ENCODE data around the gene DDB1.

GRCh38 chr11:61254403-61255025 is 78.4 kb downstream of the DDB1 start:
- no peak for TF ChIP-seq EZH2 (IDR thresholded peaks at IDR 0.05; ENCODE audit: low read depth)
- TF ChIP-seq CTCF (conservative IDR thresholded peaks at IDR 0.05), result peak; percentile 84

Data from PC-9 (cell line).